ENCODE data around the gene RBM6.

- TF ChIP-seq CTCF (conservative IDR thresholded peaks at IDR 0.05; ENCODE audit: low read depth, low read length) (no peak), EZH2 (IDR thresholded peaks at IDR 0.05; ENCODE audit: borderline replicate concordance, low read depth, low read length, poor library complexity, severe bottlenecking) (no peak)
Observed at GRCh38 chr3:49924683-49925082, 15.3 kb upstream of the RBM6 start.

Data from A673 (cell line).